ENCODE results near the gene KLHDC10. TPM values are rescaled to one million over a fixed set of nuclear protein-coding genes. Genes with fewer than 3 reads are reported as not detected.

Gene KLHDC10
- total RNA-seq, 1 experiment from 2014 or later = 21.6 TPM

DNA sequence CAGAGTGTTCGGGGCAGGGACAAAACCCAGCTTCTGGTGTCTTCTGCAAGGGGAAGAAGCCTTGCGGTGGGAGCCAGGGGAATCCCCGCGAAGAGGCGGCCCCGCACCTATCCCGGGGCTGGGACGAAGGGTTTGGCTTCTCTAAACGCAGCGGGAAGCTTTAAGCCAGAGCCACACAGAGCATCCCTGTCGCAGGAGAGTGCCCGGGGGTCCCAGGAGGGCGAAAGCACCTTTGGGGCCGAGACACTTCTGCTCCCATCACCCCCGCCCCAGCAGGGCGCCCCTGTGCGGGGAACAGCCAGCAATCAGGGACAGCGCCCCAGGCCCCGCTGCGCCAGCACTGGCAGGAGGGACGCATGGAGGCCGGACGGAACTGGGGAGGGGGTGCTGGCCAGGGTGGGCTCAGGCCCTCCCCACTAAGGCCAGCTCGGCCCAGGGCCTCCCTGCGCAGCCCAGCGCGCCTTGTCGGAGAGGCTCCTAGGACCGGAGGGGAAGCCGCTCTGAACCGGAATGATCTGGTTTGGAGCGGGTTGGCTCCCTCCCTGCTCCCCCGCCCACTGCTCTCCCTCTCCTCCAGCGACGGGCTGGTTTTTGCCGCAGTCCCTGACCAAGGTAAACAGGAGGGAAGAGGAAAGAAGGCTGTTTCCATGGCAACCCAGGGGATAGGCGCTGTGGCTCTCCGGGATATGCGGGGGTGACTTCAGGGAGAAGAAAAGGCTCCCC lies 71.0 kb downstream of the KLHDC10 start:
- 0 out of 2 replicates have a peak, but pooled peaks cover 3% of the 10 kb centered on the region for H3K36me3 ChIP-seq (ENCODE audit: low read depth, low read length)
- H3K4me1 ChIP-seq (ENCODE audit: insufficient read depth, low read length) = peaks cover 5% of the 10 kb centered on the region; the same call in 1 of the 2 replicates
- no peak overlapping the region for H3K4me2 ChIP-seq (ENCODE audit: low read length)
- no peak overlapping the region for H3K27ac ChIP-seq (ENCODE audit: low read length)
- no TSS peak for BruUV-seq (replicated peaks)
- no peak overlapping the region for H2AFZ ChIP-seq (ENCODE audit: low read length)
- H3K9ac ChIP-seq (ENCODE audit: low read length) = no peak overlapping the region
- no peak overlapping the region for H3K4me3 ChIP-seq (ENCODE audit: low read length)
- no peaks in the 10 kb centered on the region for H3K27me3 ChIP-seq (ENCODE audit: low read length)
- no peaks in the 10 kb centered on the region for H3F3A ChIP-seq (ENCODE audit: low read length, unreplicated experiment)
- POLR2A ChIA-PET (ENCODE audit: unreplicated experiment) = no interaction called here
- CTCF ChIA-PET = no interaction called here
- intact Hi-C loops (cut with micrococcal nuclease) = no loop called here
- H4K20me1 ChIP-seq (ENCODE audit: low read length) = no peaks in the 10 kb centered on the region
- no peaks in the 10 kb centered on the region for H3K79me2 ChIP-seq (ENCODE audit: low read length)
- TF ChIP-seq, protein P1, sequence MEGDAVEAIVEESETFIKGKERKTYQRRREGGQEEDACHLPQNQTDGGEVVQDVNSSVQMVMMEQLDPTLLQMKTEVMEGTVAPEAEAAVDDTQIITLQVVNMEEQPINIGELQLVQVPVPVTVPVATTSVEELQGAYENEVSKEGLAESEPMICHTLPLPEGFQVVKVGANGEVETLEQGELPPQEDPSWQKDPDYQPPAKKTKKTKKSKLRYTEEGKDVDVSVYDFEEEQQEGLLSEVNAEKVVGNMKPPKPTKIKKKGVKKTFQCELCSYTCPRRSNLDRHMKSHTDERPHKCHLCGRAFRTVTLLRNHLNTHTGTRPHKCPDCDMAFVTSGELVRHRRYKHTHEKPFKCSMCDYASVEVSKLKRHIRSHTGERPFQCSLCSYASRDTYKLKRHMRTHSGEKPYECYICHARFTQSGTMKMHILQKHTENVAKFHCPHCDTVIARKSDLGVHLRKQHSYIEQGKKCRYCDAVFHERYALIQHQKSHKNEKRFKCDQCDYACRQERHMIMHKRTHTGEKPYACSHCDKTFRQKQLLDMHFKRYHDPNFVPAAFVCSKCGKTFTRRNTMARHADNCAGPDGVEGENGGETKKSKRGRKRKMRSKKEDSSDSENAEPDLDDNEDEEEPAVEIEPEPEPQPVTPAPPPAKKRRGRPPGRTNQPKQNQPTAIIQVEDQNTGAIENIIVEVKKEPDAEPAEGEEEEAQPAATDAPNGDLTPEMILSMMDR (conservative IDR thresholded peaks at IDR 0.05; ENCODE audit: low read depth, low read length) = no peak
- TF ChIP-seq EZH2phosphoT487 (IDR thresholded peaks at IDR 0.05; ENCODE audit: borderline replicate concordance, low read length) (no peak), EZH2 (IDR thresholded peaks at IDR 0.05; ENCODE audit: low read length, unreplicated experiment) (no peak)
- no peaks in the 10 kb centered on the region for H3K9me2 ChIP-seq (replicated peaks; ENCODE audit: low read length)
- H3K9me3 ChIP-seq (ENCODE audit: low read length) = no peaks in the 10 kb centered on the region
- DNase-seq (no peak), ATAC-seq (no peak)

DNA sequence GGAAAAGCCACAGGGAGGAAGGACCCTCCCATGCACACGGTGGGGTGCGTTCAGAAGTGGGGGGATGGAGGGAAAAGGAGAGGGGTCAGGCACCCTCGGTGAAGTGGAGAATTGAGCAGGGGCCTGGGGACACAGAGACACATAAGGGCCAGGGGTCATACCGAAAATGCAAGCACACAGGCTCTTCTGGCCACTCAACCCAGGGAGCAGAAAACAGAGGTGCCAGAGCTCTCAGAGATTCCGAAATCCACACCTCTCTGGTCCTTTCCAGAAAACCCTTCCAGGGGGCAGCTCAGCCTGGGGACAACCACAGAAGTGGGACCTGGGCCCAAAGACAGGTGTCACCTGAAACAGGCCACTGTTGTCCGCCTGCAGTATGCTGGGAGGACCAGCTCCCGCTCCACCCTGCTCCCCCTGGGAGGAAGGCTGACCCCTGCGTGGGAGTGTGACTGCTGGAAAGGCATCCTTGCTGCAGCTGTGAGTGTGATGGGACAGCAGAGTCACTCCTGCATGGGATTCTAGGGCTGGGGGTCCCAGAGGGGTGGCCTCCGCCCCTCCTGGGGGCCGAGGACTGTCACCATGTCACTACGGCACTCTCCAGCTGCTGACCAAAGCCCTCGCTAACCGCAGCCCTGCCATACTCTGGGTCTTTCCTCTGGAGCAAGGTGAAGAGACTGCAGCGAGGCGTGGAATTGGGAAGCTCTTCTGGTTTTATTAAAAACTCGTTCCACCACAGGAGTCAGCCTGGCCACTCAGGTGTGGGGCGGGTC lies 71.7 kb downstream of the KLHDC10 start:
- H3K4me3 ChIP-seq (ENCODE audit: low read length) = no peak overlapping the region
- ChIA-PET POLR2A (ENCODE audit: unreplicated experiment) (no interaction called here), CTCF (no interaction called here)
- no peak for ATAC-seq
- H3F3A ChIP-seq (ENCODE audit: low read length, unreplicated experiment) = no peaks in the 10 kb centered on the region
- no peaks in the 10 kb centered on the region for H3K9me2 ChIP-seq (replicated peaks; ENCODE audit: low read length)
- H3K27me3 ChIP-seq (ENCODE audit: low read length) = no peaks in the 10 kb centered on the region
- H3K36me3 ChIP-seq (ENCODE audit: low read depth, low read length) = 0 out of 2 replicates have a peak, but pooled peaks cover 3% of the 10 kb centered on the region
- DNase-seq = no peak
- H3K4me1 ChIP-seq (ENCODE audit: insufficient read depth, low read length) = peaks cover 5% of the 10 kb centered on the region; the same call in 1 of the 2 replicates
- H3K9ac ChIP-seq (ENCODE audit: low read length) = no peak overlapping the region
- H3K79me2 ChIP-seq (ENCODE audit: low read length) = no peaks in the 10 kb centered on the region
- H3K27ac ChIP-seq (ENCODE audit: low read length) = no peak overlapping the region
- H3K9me3 ChIP-seq (ENCODE audit: low read length) = no peaks in the 10 kb centered on the region
- H4K20me1 ChIP-seq (ENCODE audit: low read length) = no peaks in the 10 kb centered on the region
- intact Hi-C loops (cut with micrococcal nuclease) = no loop called here
- no peak overlapping the region for H2AFZ ChIP-seq (ENCODE audit: low read length)
- no peak overlapping the region for H3K4me2 ChIP-seq (ENCODE audit: low read length)
- no peak for TF ChIP-seq EZH2 (IDR thresholded peaks at IDR 0.05; ENCODE audit: low read length, unreplicated experiment)
- no peak for TF ChIP-seq EZH2phosphoT487 (IDR thresholded peaks at IDR 0.05; ENCODE audit: borderline replicate concordance, low read length)
- TF ChIP-seq, protein P1 (conservative IDR thresholded peaks at IDR 0.05; ENCODE audit: low read depth, low read length) = no peak
- no TSS peak for BruUV-seq (replicated peaks)
